IMR-90 (cell line): ENCODE results near the gene S100A4. TPM values are rescaled to one million over a fixed set of nuclear protein-coding genes. Genes with fewer than 3 reads are reported as not detected.

Experiments
- ATAC-seq: fragments of 200-7000 bp; cut with Tn5 transposase; 2 replicates; pipeline ENCODE4 v1.9.1; 2020; ENCODE audit warnings: low read depth, mild to moderate bottlenecking, moderate library complexity
- BruUV-seq: library from RNA; stranded (reverse); fragments of 400-500 nt; replicated peaks from 2 replicates; lab custom pipeline; 2021; lab: Mats Ljungman, UMichigan
- CTCF ChIA-PET: fragments of 300-600 bp; formaldehyde crosslinking; extraction: SDS; loops from one replicate; lab custom pipeline; 2021; ENCODE audit warnings: antibody characterized with exemption; lab: Yijun Ruan, JAX
- POLR2A ChIA-PET: fragments of 300-600 bp; sonication (Branson Sonifier 250); formaldehyde crosslinking; loops from one replicate; lab custom pipeline; 2022; ENCODE audit warnings: antibody characterized with exemption; ENCODE audit not compliant: unreplicated experiment; lab: Charles Lee
- DNase-seq: peaks from one replicate; pipeline ENCODE4 v3.0.0; 2013
- H2AFZ ChIP-seq: replicated peaks from 2 replicates; pipeline ENCODE3; 2013; ENCODE audit warnings: low read length, mild to moderate bottlenecking; ENCODE audit not compliant: poor library complexity
- H2AK5ac ChIP-seq: 2 replicates; pipeline ENCODE4 v1.6.1; 2013; ENCODE audit warnings: low read depth, low read length, inconsistent platforms
- H2AK9ac ChIP-seq: replicated peaks from 2 replicates; pipeline ENCODE3; 2013; ENCODE audit warnings: mild to moderate bottlenecking, low read depth, low read length, moderate library complexity; ENCODE audit not compliant: poor library complexity
- H2BK120ac ChIP-seq: 2 replicates; pipeline ENCODE4 v1.6.1; 2013; ENCODE audit warnings: low read depth, low read length, inconsistent platforms
- H2BK15ac ChIP-seq: 3 replicates; pipeline ENCODE4 v1.6.1; 2013; ENCODE audit warnings: low read depth, low read length, inconsistent platforms
- H2BK20ac ChIP-seq: 2 replicates; pipeline ENCODE4 v1.6.1; 2013; ENCODE audit warnings: low read depth, mild to moderate bottlenecking, inconsistent platforms, low read length, moderate library complexity
- H2BK5ac ChIP-seq: 2 replicates; pipeline ENCODE4 v1.6.1; 2013; ENCODE audit warnings: mild to moderate bottlenecking, low read depth, low read length, inconsistent platforms; ENCODE audit not compliant: poor library complexity, severe bottlenecking
- H3K14ac ChIP-seq: replicated peaks from 2 replicates; pipeline ENCODE4 v1.6.1; 2013; ENCODE audit warnings: low read depth, low read length, inconsistent platforms
- H3K18ac ChIP-seq: 2 replicates; pipeline ENCODE4 v1.6.1; 2013; ENCODE audit warnings: low read depth, low read length, control low read depth
- H3K23ac ChIP-seq: 2 replicates; pipeline ENCODE4 v1.6.1; 2013; ENCODE audit warnings: low read depth, low read length, inconsistent platforms
- H3K27ac ChIP-seq: 2 replicates; pipeline ENCODE4 v1.5.1; 2013; ENCODE audit warnings: mild to moderate bottlenecking, control low read depth, low read length; ENCODE audit not compliant: insufficient read depth
- H3K27me3 ChIP-seq: 2 replicates; pipeline ENCODE4 v1.6.1; 2013; ENCODE audit warnings: low read length; ENCODE audit not compliant: control insufficient read depth, insufficient read depth
- H3K36me3 ChIP-seq: 2 replicates; pipeline ENCODE4 v1.6.1; 2013; ENCODE audit warnings: low read length, mixed read lengths; ENCODE audit not compliant: control insufficient read depth, insufficient read depth
- H3K4ac ChIP-seq: 2 replicates; pipeline ENCODE4 v1.6.1; 2013; ENCODE audit warnings: low read depth, low read length, inconsistent platforms
- H3K4me1 ChIP-seq: 2 replicates; pipeline ENCODE4 v1.6.1; 2013; ENCODE audit warnings: low read length, mixed read lengths; ENCODE audit not compliant: control insufficient read depth, insufficient read depth
- H3K4me2 ChIP-seq: 2 replicates; pipeline ENCODE4 v1.6.1; 2013; ENCODE audit warnings: low read depth, mild to moderate bottlenecking, control low read depth, low read length, moderate library complexity
- H3K4me3 ChIP-seq: 2 replicates; pipeline ENCODE4 v1.5.1; 2013; ENCODE audit warnings: low read depth, mild to moderate bottlenecking, control low read depth, low read length, moderate library complexity; ENCODE audit not compliant: insufficient read depth
- H3K56ac ChIP-seq: 2 replicates; pipeline ENCODE4 v1.6.1; 2013; ENCODE audit warnings: low read length, inconsistent platforms; ENCODE audit not compliant: insufficient read depth; ENCODE audit errors: extremely low read depth
- H3K79me1 ChIP-seq, 2 experiments: 2 replicates each; pipeline ENCODE4 v1.6.1; 2013; ENCODE audit warnings: low read length in 2 of 2, inconsistent platforms in 1 of 2, low read depth in 1 of 2
- H3K9ac ChIP-seq: 2 replicates; pipeline ENCODE4 v1.6.1; 2013; ENCODE audit warnings: low read depth, low read length, control low read depth
- H3K9me1 ChIP-seq: 2 replicates; pipeline ENCODE4 v1.6.1; 2013; ENCODE audit warnings: low read length, inconsistent platforms; ENCODE audit not compliant: insufficient read depth
- H3K9me3 ChIP-seq: 2 replicates; pipeline ENCODE4 v1.6.1; 2013; ENCODE audit warnings: low read length; ENCODE audit not compliant: control insufficient read depth, insufficient read depth
- H4K20me1 ChIP-seq: 2 replicates; pipeline ENCODE4 v1.6.1; 2013; ENCODE audit warnings: low read length, inconsistent platforms; ENCODE audit not compliant: insufficient read depth
- H4K5ac ChIP-seq: 2 replicates; pipeline ENCODE4 v1.6.1; 2013; ENCODE audit warnings: mild to moderate bottlenecking, low read depth, low read length, control low read depth
- H4K8ac ChIP-seq, 2 experiments: 2 replicates each; pipeline ENCODE4 v1.6.1; 2013; ENCODE audit warnings: low read depth in 2 of 2, low read length in 2 of 2, control low read depth in 1 of 2, inconsistent platforms in 1 of 2
- H4K91ac ChIP-seq: 2 replicates; pipeline ENCODE4 v1.6.1; 2013; ENCODE audit warnings: low read depth, low read length, inconsistent platforms; ENCODE audit not compliant: insufficient read depth
- BHLHE40 ChIP-seq: fragments of 150-350 bp; IDR thresholded peaks from 2 replicates; pipeline ENCODE4 v1.6.1; 2016; ENCODE audit warnings: mild to moderate bottlenecking, low read depth, low read length
- CEBPB ChIP-seq: IDR thresholded peaks from 2 replicates; pipeline ENCODE4 v1.6.1; 2012; ENCODE audit warnings: low read depth, low read length, improper control_type of control experiment
- CHD1 ChIP-seq: IDR thresholded peaks from 2 replicates; pipeline ENCODE4 v1.6.1; 2012; ENCODE audit warnings: low read depth, low read length, improper control_type of control experiment
- CTCF ChIP-seq: conservative IDR thresholded peaks from 2 replicates; pipeline ENCODE4 v1.5.1; 2012; ENCODE audit warnings: mild to moderate bottlenecking, low read depth, low read length, improper control_type of control experiment
- ELK1 ChIP-seq: fragments of 150-350 bp; IDR thresholded peaks from 2 replicates; pipeline ENCODE4 v1.6.1; 2016; ENCODE audit warnings: low read depth, mild to moderate bottlenecking, low read length, moderate library complexity, borderline replicate concordance
- FOS ChIP-seq: fragments of 150-350 bp; IDR thresholded peaks from 2 replicates; pipeline ENCODE4 v1.6.1; 2016; ENCODE audit warnings: low read depth, low read length
- MAFK ChIP-seq: IDR thresholded peaks from 2 replicates; pipeline ENCODE4 v1.6.1; 2012; ENCODE audit warnings: low read depth, low read length, improper control_type of control experiment
- MAZ ChIP-seq: IDR thresholded peaks from 2 replicates; pipeline ENCODE4 v1.6.1; 2012; ENCODE audit warnings: low read depth, mild to moderate bottlenecking, low read length, improper control_type of control experiment, moderate library complexity, borderline replicate concordance
- MXI1 ChIP-seq: IDR thresholded peaks from 2 replicates; pipeline ENCODE4 v1.6.1; 2012; ENCODE audit warnings: low read depth, mild to moderate bottlenecking, low read length, moderate library complexity, borderline replicate concordance
- NFE2L2 ChIP-seq: fragments of 150-350 bp; IDR thresholded peaks from 2 replicates; pipeline ENCODE4 v1.6.1; 2016; ENCODE audit warnings: low read depth, mild to moderate bottlenecking, low read length
- POLR2A ChIP-seq: IDR thresholded peaks from 2 replicates; pipeline ENCODE4 v1.6.1; 2012; ENCODE audit warnings: mild to moderate bottlenecking, low read depth, low read length
- RAD21 ChIP-seq: IDR thresholded peaks from 2 replicates; pipeline ENCODE4 v1.6.1; 2012; ENCODE audit warnings: low read length, improper control_type of control experiment
- RCOR1 ChIP-seq: IDR thresholded peaks from 2 replicates; pipeline ENCODE4 v1.6.1; 2012; ENCODE audit warnings: mild to moderate bottlenecking, low read length, improper control_type of control experiment; ENCODE audit not compliant: insufficient replicate concordance
- RFX5 ChIP-seq: IDR thresholded peaks from 2 replicates; pipeline ENCODE4 v1.8.0; 2012; ENCODE audit warnings: low read depth, mild to moderate bottlenecking, low read length, moderate library complexity
- SMC3 ChIP-seq: fragments of 150-350 bp; IDR thresholded peaks from 2 replicates; pipeline ENCODE4 v1.6.1; 2016; ENCODE audit warnings: low read depth, mild to moderate bottlenecking, antibody characterized with exemption, low read length, moderate library complexity
- USF2 ChIP-seq: fragments of 150-350 bp; IDR thresholded peaks from 2 replicates; pipeline ENCODE4 v1.6.1; 2017; ENCODE audit warnings: mild to moderate bottlenecking, antibody characterized with exemption, low read length, low read depth
- WGBS, 2 experiments: methylation state at CpG; one replicate each; pipeline versions ENCODE4 v1.1.5 to v1.1.7; 2013; ENCODE audit warnings: missing lambda C conversion rate in 2 of 2; ENCODE audit not compliant: insufficient read length in 1 of 2; ENCODE audit errors: extremely low coverage in 2 of 2; 5-methylcytosine and 5-hydroxymethylcytosine counted together
- dilution Hi-C: fragments of 300-500 bp; cut with HindIII; formaldehyde crosslinking; loops from one replicate; pipeline ENCODE4 v1.14.3; 2018; ENCODE audit warnings: low sequenced_read_pairs; ENCODE audit not compliant: unreplicated experiment
- in situ Hi-C: fragments of 300-500 bp; cut with MboI; formaldehyde crosslinking; loops from 3 replicates; pipeline ENCODE4 v1.14.3; 2019; ENCODE audit warnings: low sequenced_read_pairs, inconsistent platforms, mixed read lengths
- intact Hi-C: fragments of 100-400 bp; cut with micrococcal nuclease; formaldehyde crosslinking; loops from 2 replicates; pipeline ENCODE4 v1.10.0; 2022
- polyA plus RNA-seq, 3 experiments: library from polyadenylated mRNA; depleted of rRNA; stranded (reverse); fragments of >200 nt; gene quantifications; 2 replicates each; pipeline ENCODE4 v1.2.3, GENCODE V29; 2012; ENCODE audit warnings: low replicate concordance in 1 of 3
- total RNA-seq: library from RNA; depleted of rRNA; stranded (reverse); fragments of >200 nt; gene quantifications from 2 replicates; pipeline ENCODE4 v1.2.3, GENCODE V29; 2012

The S100A4 gene
- total and polyA plus RNA-seq, 2 of the 4 experiments (the other 2 are of a cell fraction) = 5.6 to 16.6 TPM

GRCh38 chr1:153513023-153513422 is 32.6 kb downstream of the S100A4 start:
- POLR2A ChIA-PET = no interaction called here

More at GRCh38 chr1:153513023-153513422, 32.6 kb downstream of the S100A4 start:
- Histone ChIP-seq H3K4me3 (no peak overlapping the region), H3K4me2 (no peak overlapping the region), H2BK120ac (no peak overlapping the region), H3K4ac (no peak overlapping the region), H3K9me1 (0 out of 2 replicates have a peak, but pooled peaks cover 2% of the 10 kb centered on the region), H4K20me1 (no peaks in the 10 kb centered on the region), H3K36me3 (no peaks in the 10 kb centered on the region), H3K18ac (no peak overlapping the region), H3K23ac (no peak overlapping the region), H3K4me1 (peaks cover 4% of the 10 kb centered on the region), H2AFZ (no peak overlapping the region), H4K5ac (no peak overlapping the region), H3K79me1 (no peaks in the 10 kb centered on the region), H3K27me3 (no peaks in the 10 kb centered on the region), H2AK5ac (peak overlapping the region; percentile 15; the same call in 1 of the 2 replicates), H3K14ac (no peak overlapping the region), H4K8ac (no peak overlapping the region), H2BK5ac (no peak overlapping the region), H2BK15ac (no peak overlapping the region), H2AK9ac (no peak overlapping the region), H3K56ac (no peak overlapping the region), H3K9me3 (no peaks in the 10 kb centered on the region), H3K9ac (no peak overlapping the region), H3K27ac (no peak overlapping the region), H2BK20ac (no peak overlapping the region), H4K91ac (no peak overlapping the region)
- 80% methylated on average over 1 of the region's 3 CpGs; no CpG with 5 or more reads in 1 of the 2 experiments for WGBS, 2 experiments
- in situ Hi-C loops (loop anchor here (10.0 kb wide), 2 partner anchors 52 to 132 kb away; partner anchors contain the start of gene S100A2), intact Hi-C loops (no loop called here), dilution Hi-C loops (no loop called here)
- BruUV-seq = no TSS peak
- TF ChIP-seq FOS (no peak), POLR2A (no peak), NFE2L2 (no peak), BHLHE40 (no peak), CHD1 (no peak), SMC3 (no peak), CTCF (no peak), MAZ (no peak), CEBPB (no peak), RAD21 (no peak), MAFK (no peak), MXI1 (no peak), RFX5 (no peak), USF2 (no peak), ELK1 (no peak), RCOR1 (no peak)
- no peak for ATAC-seq
- no peak for DNase-seq
- CTCF ChIA-PET = interaction anchor here (0.6 kb wide), 1 partner anchor 148 kb away, joined by 3 read pairs; no protein-coding TSS in a partner anchor
